NK-92 treated with Interleukin-12 subunit alpha and Interleukin-12 subunit beta, amount 100 ng/mL, for 24 hours (cell line): ENCODE measurements around the gene EIPR1.
"Not testable (repeated sequence)": the region's sequence is repeated elsewhere in the genome, so short reads cannot be mapped to it uniquely, and the experiment has no call there.

Experiments used
- DNase-seq: peaks from one replicate; lab custom pipeline; 2025; lab: John Stamatoyannopoulos, UW

EIPR1 gene

DNA sequence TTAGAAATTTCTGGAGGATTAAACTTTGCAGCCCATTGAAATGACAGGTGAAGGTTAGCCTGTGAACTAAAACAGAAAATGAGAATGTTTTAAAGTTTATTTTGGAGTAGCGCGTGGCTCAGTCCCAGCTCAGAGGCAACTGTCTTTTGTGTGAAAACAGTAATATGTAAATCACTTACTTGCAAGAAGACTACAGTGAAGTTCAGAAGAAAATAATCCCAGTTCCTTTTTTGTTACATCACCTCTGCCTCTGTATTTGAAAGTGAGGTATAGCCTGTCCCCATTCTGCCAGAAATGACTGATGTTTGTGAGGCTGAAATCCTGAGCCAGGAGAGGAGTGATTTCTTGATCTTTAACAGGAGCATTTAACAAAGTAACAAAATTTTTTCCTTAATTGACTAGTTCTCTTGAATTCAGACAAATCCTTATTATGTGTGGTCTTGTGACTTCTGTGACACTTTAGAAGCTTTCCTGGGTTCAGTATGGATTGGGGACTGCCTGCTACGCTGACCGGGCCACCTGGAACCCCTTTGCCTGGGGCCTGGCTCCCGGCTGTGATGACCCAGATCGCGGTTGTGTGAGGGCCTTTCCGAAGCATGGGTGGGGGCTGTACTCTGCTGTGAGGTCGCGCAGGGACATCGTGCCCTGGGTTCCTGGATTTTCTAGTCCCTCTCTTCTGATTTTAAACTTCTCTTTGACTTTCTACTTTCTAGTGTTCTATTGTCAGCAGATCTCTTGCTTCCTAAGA is 26.1 kb upstream of the EIPR1 start:
- DNase-seq = no peak

DNA sequence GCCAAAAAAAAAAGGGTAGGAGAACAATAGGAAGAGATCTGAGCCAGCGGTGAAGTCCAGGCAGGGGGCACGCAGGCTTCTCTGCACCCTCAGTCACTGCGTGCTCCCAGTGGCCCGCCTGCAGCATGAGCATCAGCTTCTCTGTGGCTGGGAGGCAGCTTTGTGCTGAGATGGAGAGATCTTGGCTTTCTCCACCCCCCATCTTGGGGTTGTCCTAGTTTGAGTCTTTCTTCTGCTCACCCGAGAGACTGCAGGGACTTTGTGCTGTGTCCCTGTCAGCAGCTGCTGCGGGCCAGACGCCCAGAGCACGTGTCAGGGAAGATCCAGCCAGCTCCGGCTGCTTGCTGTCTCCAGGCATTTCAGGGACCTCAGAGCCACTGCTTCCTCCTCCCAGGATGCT is 22.2 kb upstream of the EIPR1 start:
- DNase-seq = no peak

DNA sequence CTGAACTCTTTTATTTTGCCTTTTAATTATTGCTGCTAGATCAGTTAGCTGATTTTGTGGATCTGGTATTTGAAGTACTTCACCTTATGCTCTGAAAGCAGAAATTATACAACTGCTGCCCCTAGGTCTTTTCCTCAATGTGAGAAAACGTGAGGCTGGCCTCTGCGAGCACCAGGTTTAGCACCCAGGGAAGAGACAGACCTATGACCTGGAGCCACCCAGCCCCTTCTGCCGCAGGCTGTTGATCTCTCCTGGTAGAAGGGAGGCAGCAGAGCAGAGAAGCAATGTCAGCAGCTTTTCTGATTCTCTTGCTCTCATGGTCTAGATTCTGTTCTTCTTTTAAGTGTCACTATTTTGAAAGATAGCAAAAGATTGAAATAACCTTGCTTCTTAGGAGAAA is 21.8 kb upstream of the EIPR1 start:
- no peak for DNase-seq

DNA sequence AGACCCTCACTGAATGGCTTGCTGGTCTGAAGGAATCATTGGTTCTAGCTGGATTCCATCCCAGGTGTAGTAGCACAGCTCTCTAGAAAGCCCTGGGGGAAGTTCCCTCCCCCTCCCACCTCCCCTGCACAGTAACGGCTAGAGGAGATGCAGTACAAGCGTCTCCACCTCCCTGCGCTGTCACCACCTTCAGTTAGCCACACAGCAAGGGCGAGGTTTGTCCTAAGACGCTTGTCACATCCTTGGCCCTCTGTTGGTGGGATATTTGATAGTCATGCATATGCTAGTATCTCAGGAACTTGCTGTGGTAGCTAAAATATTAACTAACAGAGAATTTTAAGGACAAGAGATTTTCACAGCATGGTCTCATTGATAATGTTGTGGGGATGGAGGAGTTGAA is 21.2 kb upstream of the EIPR1 start:
- no peak for DNase-seq

DNA sequence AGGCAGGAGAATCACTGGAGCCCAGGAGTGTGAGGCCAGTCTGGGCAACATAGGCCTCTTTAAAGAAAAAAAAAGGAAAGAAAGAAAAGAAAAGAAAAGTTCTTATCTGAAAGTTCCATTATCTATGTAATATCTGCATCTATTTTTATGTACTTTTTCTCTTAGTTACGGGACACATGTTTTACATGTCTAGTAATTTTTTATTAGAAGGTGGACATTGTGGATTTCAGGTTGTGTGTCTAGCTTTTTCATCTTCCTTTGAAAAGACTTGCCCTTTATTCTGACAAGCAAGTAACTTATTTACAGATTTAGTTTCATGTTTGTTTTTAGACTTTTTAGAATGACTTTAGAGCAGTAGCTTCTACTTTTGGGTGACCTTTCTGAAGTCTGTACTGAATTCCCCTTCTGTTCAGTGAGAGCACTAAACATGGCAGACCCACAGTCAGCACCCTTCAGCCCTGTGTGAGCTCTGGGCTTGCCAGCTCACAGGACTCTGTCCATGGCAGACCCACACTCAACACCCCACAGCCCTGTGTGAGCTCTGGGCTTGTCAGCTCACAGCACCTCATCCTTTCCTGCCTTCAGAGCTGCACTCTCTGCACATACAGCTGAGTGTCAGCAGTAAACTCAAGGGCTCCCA is 19.4 kb upstream of the EIPR1 start:
- no peak for DNase-seq

DNA sequence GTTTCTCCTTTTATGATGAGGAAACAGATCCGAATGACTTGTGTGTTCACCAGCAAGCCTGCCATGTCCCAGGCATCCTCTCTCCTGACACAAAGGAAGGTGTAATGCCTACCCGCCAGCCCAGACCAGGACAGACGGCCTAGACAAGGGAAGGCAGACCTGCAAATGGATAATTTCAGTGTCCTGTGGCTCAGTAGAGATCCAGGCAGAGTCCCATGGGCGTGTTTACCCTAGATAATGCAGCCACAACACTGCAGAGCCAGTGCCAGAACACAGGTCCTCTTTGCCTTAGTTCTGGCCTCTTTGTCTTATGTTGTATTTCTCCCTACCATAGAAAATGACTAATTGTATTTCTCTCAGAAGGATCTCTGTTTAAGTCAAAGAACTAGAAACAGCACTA is 14.6 kb upstream of the EIPR1 start:
- no peak for DNase-seq

DNA sequence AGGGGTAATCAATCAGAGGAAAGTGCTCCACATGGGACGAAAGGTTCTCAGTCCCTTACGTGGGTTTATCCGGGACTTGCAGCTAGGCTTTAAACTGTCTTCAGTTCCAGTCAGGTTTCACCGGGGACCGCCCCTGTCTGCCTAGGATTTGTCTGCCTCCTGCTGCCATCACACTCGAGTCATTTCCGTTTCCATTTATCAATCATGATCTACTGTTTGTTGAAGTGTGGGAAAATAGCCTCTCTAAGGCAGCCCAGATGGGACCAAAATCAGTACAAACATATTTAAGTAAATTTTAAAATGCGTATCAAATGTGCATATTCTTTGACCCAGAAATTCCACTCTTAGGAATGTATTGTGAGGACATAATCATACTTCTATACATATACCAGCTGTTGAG is 12.4 kb upstream of the EIPR1 start:
- DNase-seq = no peak

DNA sequence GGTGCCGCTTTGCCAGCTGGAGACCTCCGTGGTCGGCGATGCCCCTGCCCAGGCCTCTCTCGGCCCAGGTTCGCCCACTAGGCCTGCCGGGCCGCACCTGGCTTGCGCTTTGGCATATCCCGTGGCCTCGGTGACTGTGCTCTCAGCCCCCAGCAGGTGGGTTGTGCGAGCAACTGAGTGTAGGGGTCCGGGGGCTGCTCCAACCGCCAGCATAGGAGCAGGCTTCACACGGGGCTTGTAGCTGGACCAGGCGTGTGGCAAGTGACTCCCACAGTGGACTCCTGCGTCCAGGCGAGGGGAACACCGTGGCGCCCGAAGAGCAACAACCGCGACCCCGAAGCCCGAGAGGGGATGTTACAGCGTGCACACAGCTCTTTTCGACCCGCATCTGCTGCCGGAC is 11.6 kb upstream of the EIPR1 start:
- DNase-seq = no peak

DNA sequence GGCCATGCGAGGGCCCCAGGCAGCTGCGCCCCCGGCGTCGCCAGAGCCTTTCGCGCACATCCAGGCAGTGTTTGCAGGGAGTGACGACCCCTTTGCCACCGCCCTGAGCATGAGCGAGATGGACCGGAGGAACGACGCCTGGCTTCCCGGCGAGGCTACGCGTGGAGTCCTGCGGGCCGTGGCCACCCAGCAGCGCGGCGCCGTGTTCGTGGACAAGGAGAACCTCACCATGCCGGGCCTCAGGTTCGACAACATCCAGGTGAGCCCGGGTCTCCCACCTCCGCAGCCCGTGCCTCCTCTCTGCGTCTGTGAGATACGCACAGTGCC is 10.8 kb upstream of the EIPR1 start:
- no peak for DNase-seq

DNA sequence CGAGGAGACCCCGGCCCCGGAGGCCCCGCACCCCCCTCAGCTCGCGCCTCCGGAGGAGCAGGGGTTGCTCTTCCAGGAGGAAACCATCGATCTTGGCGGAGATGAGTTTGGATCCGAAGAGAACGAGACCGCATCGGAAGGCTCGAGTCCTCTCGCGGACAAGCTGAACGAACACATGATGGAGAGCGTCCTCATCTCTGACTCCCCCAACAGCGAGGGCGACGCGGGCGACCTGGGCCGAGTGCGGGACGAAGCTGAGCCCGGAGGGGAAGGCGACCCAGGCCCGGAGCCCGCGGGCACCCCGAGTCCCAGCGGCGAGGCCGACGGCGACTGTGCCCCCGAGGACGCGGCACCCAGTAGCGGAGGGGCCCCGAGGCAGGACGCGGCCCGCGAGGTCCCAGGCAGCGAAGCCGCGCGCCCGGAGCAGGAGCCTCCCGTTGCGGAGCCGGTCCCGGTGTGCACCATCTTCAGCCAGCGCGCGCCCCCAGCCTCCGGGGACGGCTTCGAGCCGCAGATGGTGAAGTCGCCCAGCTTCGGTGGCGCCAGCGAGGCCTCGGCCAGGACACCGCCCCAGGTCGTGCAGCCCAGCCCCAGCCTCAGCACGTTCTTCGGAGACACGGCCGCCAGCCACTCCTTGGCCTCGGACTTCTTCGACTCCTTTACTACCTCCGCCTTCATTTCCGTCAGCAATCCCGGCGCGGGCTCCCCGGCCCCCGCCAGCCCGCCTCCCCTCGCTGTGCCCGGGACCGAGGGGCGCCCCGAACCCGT is 10.2 kb upstream of the EIPR1 start:
- DNase-seq = no peak

DNA sequence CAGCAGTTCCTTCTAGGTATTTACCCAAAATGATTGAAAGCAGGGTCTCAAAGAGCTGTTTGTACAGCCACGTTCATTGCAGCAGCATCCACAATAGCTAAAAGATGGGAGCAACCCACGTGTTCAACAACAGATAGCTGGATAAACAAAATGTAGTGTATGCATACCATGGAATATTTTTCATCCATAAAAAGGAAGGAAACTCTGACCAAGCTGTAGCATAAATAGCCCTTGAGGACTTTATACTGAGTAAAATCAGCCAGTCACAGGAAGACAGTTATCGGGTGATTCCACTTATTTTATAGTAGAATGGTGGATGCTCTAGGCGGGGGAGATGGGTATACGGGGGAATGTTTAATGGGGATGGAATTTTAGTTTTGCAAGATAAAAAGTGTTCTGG is 9.4 kb upstream of the EIPR1 start:
- no peak for DNase-seq

DNA sequence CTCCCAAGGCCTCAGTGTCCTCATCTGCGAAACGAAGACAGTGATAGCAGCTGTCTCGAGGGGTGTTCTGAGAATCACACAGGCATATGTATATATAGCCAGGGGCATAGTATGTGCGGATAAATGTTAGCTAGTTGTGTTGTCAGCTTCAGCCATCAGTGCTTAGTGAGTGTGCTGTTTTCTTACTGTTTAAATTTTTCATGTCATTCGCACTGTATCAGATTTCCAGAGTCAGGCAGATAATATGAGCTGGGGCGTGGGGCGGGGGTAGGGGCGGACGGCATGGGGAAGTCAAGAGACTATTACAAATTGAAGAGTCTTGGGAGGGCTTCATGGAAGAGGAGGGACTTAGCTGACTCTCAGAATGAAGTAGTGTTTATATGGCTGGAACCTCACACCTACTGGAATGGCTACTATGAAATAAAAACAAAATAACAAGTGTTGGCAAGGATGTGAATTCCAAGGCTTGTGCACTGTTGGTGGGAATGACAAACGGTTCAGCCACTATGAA is 8.9 kb upstream of the EIPR1 start:
- DNase-seq = no peak

DNA sequence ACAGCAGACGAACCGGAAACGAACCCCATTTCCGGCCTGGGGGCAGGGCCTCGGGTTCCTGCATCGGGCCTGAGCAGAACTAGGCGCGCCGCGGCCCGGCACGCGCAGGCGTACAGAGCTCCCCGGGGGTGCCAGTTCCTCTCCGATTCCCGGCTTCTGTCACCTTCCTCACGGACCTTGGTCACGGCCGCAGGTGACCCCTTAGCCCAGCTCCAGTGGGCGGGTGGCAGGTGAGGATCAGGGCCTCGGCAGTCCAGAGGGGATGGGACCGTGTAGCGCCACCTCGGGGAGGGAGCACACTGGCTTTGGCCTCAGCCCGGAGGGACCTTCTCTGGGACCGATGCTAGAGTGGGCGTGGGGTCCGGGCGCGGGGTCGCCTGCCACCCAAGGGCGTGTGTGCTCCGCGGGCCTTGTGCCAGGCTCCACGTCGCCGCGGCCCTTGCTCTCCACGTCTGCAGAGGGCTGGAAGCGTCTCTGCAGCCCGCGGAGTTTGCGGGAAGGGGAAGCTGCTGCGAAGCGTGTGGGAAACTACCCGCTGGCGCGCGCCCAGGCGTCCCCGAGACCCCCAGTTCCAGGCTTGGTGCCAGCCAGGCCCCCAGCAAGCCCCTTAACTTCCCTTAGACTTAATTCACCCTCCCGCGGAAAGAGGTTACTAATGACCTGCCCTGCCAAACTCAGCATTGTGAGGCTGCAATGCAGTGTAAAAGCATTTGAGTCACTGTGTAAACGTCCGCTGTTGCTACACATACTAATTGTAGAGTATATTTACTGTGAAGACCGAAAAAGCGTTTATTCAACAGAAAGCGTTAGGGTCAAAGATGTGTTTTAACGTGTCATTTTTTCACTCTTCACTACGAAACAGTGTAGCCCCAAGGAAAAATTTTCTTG is 2.3 kb upstream of the EIPR1 start, which contains the start of gene TRAPPC12:
TSS of gene TRAPPC12 (plus strand) at position 48 of the 888 bp plus-strand sequence. CDS start 7,930 bp downstream, outside the sequence.
- DNase-seq = peak; percentile 86

DNA sequence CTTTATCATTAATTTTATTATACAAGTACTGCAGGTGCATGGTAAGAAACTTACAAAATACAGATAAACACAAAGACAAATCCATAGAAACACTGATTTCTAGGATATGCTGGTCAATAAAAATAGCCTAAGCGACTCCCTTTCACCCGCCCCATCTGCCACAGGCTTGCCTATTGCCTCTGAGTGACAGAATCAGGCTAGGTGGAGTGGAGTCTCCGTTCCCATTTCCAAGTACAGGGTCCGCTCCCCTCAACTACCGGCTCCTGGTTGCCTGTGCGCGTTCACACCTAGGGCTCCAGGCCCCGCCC is 1.7 kb upstream of the EIPR1 start:
- no peak for DNase-seq

DNA sequence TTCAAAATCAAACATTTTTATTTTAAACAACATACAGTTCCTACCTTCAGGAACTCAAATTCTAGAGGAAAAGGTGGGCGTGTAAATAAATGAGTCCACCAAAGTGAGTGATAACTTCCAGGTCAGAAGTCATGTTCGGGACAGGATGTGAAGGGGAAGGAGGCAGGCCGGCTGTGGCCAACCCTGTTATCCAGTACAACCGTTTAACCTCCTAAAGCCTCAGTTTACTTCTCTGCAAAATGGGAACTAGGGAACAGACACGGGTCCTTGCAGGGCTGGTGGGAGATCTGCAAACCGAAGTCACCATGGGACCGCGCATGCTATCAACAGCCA is 373 bp downstream of the EIPR1 start:
- peak; percentile 35 for DNase-seq

DNA sequence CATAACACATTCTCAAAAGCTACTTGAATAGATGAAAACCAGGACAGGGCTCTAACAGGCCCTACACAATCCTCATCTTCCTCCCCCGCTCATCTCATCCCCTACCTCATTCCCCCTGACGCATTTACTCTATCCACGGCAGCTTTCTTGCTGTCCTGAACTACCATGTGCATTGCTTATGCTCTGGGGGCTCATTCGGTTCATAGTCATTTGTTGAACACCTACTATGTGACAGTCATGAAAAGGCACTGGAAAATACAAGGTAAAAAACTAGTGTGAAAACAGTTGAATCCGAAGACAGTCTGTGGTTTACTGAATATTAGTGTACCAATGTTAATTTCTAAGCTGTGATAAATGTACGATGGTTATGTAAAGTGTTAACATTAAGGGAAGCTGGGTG is 797 bp downstream of the EIPR1 start:
- DNase-seq = no peak

DNA sequence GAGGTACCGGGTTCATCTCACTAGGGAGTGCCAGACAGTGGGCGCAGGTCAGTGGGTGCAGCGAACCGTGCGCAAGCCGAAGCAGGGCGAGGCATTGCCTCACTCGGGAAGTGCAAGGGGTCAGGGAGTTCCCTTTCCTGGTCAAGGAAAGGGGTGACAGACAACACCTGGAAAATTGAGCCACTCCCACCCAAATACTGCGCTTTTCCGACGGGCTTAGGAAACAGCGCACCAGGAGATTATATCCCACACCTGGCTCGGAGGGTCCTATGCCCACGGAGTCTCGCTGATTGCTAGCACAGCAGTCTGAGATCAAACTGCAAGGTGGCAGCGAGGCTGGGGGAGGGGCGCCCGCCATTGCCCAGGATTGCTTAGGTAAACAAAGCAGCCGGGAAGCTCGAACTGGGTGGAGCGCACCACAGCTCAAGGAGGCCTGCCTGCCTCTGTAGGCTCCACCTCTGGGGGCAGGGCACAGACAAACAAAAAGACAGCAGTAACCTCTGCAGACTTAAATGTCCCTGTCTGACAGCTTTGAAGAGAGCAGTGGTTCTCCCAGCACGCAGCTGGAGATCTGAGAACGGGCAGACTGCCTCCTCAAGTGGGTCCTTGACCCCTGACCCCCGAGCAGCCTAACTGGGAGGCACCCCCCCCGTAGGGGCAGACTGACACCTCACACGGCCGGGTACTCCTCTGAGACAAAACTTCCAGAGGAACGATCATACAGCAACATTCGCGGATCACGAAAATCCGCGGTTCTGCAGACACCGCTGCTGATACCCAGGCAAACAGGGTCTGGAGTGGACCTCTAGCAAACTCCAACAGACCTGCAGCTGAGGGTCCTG is 8.1 kb downstream of the EIPR1 start:
- DNase-seq = not testable (repeated sequence)

DNA sequence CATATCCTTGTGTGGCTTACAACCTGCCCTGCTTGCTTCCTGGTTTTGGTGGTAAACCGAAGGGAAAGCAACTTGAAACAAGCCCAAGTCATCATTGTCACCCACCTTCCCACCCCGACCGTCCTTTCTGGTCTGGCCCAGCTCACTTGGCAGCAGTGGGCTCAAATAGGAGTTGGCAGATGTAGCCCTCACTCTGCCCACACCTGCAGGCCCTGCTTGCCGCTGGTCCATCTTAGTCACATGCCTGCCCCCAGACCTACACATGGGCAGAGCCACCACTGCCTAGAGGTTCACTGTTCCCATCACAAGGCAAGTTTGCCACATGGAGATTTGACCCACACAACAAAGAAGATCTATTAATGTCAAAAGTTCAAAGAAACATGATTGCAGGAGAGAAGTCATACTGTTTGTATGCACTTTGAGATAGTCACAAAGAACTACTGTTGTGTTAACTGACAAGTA is 9.3 kb downstream of the EIPR1 start:
- no peak for DNase-seq

DNA sequence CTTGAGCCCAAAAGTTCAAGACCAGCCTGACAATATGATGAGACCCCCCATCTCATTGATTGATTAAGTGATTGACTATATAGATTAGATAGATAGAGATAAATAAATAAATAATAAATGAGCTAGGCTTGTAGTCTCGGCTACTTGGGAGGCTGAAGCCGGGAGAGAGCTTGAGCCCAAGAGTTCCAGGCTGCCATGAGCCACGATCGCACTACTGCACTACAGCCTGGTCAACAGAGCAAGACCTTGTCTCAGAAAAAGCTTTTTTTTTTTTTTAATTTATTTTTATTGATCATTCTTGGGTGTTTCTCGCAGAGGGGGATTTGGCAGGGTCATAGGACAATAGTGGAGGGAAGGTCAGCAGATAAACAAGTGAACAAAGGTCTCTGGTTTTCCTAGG is 12.4 kb downstream of the EIPR1 start:
- DNase-seq = no peak

DNA sequence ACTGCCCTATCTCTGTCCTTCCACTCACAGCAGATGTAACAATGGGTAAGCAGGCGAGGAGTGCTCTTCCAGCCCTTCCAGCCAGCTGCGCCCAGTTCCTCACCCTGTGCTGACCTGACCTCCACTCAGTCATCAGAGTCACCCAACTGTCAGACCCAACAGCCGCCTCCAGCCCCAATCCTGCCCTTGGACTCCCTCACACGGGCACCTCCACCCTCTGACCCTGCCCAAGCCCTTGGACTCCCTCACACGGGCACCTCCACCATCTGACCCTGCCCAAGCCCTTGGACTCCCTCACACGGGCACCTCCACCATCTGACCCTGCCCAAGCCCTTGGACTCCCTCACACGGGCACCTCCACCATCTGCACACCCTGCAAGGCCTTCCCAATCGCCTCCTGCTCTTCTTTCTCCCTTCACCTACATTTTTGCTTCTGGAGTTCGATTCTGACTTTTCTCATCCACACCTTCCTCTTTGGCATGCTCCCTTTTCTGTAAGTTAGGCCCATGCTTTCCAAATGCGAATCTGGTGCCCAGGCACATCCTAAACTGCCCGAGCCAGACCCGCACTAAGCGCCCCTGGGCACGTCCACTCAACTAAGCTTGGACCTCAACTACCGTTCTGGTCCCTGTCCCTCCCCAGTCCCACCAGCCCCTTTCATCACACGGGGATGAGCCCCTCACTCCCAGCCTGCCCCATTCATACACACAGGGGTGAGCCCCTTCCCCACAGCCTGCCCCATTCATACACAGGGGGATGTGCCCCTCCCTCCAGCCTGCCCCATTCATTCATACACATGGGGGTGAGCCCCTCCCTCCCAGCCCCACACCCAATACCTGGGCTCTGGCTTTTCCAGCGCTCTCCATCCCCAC is 15.9 kb downstream of the EIPR1 start:
- DNase-seq = no peak
